ENCODE data around the gene MTG1.

The MTG1 gene

GRCh38 chr10:133442191-133442966, 48.4 kb downstream of the MTG1 start:
- peaks cover 42% of the 10 kb centered on the region for H3K9me3 Mint-ChIP-seq
- peaks cover 18% of the 10 kb centered on the region for H3K36me3 Mint-ChIP-seq (ENCODE audit: low read depth)
- TF ChIP-seq CTCF (IDR thresholded peaks at IDR 0.05; ENCODE audit: unreplicated experiment in 3 of 3) = no peak
- H3K4me3 Mint-ChIP-seq = no peak overlapping the region
- H3K4me1 Mint-ChIP-seq = no peaks in the 10 kb centered on the region
- no peaks in the 10 kb centered on the region for H3K27me3 Mint-ChIP-seq (ENCODE audit: low read depth)
- H3K27ac Mint-ChIP-seq = no peak overlapping the region

- H3K9me3 Mint-ChIP-seq = peaks cover 47% of the 10 kb centered on the region
- peaks cover 26% of the 10 kb centered on the region for H3K36me3 Mint-ChIP-seq (ENCODE audit: low read depth)
- H3K4me3 Mint-ChIP-seq = no peak overlapping the region
- TF ChIP-seq CTCF (IDR thresholded peaks at IDR 0.05; ENCODE audit: unreplicated experiment in 3 of 3) = no peak
- no peaks in the 10 kb centered on the region for H3K4me1 Mint-ChIP-seq
- no peaks in the 10 kb centered on the region for H3K27me3 Mint-ChIP-seq (ENCODE audit: low read depth)
- no peak overlapping the region for H3K27ac Mint-ChIP-seq
These were observed 49.3 kb downstream of the MTG1 start for GRCh38 chr10:133442967-133443924.

GRCh38 chr10:133444342-133445267, 50.6 kb downstream of the MTG1 start:
- Mint-ChIP-seq H3K4me1 (no peaks in the 10 kb centered on the region), H3K27ac (no peak overlapping the region), H3K4me3 (no peak overlapping the region), H3K27me3 (ENCODE audit: low read depth) (peaks cover 3% of the 10 kb centered on the region), H3K36me3 (ENCODE audit: low read depth) (peaks cover 32% of the 10 kb centered on the region), H3K9me3 (peaks cover 48% of the 10 kb centered on the region)
- no peak for TF ChIP-seq CTCF (IDR thresholded peaks at IDR 0.05; ENCODE audit: unreplicated experiment in 3 of 3)

- Mint-ChIP-seq H3K36me3 (ENCODE audit: low read depth) (peaks cover 32% of the 10 kb centered on the region), H3K4me3 (no peak overlapping the region), H3K27me3 (ENCODE audit: low read depth) (peaks cover 3% of the 10 kb centered on the region), H3K27ac (no peak overlapping the region), H3K4me1 (no peaks in the 10 kb centered on the region), H3K9me3 (peaks cover 47% of the 10 kb centered on the region)
- no peak for TF ChIP-seq CTCF (IDR thresholded peaks at IDR 0.05; ENCODE audit: unreplicated experiment in 3 of 3)
These were observed 51.3 kb downstream of the MTG1 start for GRCh38 chr10:133445268-133445732.

Data from nephron (organoid).